Thymus (tissue), 11 donors: ENCODE data around the gene NGDN. TPM values are rescaled to one million over a fixed set of nuclear protein-coding genes. Genes with fewer than 3 reads are reported as not detected.

Experiments used
- DNase-seq, 9 donors: peaks; one replicate each; pipeline ENCODE4 v3.0.0-alpha.2; 2013; ENCODE audit warnings: low spot score in 9 of 9, low read depth in 6 of 9, missing footprints in 1 of 9
- H3K27ac ChIP-seq, 2 donors: one replicate each; pipeline ENCODE4 v1.5.1; 2013; ENCODE audit warnings: control low read depth in 1 of 2, low read depth in 1 of 2, low read length in 1 of 2, mild to moderate bottlenecking in 1 of 2, moderate library complexity in 1 of 2
- H3K27me3 ChIP-seq, 2 donors: one replicate each; pipeline ENCODE4 v1.5.1; 2013; ENCODE audit warnings: low read length in 1 of 2; ENCODE audit not compliant: control insufficient read depth in 2 of 2, insufficient read depth in 1 of 2
- H3K36me3 ChIP-seq, 2 donors: one replicate each; pipeline ENCODE4 v1.5.1; 2013; ENCODE audit warnings: low read length in 1 of 2, mild to moderate bottlenecking in 1 of 2, moderate library complexity in 1 of 2; ENCODE audit not compliant: control insufficient read depth in 2 of 2, insufficient read depth in 2 of 2
- H3K4me1 ChIP-seq, 2 donors: one replicate each; pipeline ENCODE4 v1.5.1; 2013; ENCODE audit warnings: low read length in 2 of 2; ENCODE audit not compliant: control insufficient read depth in 2 of 2, insufficient read depth in 2 of 2
- H3K4me3 ChIP-seq, 2 donors: one replicate each; pipeline ENCODE4 v1.5.1; 2013; ENCODE audit warnings: low read length in 2 of 2, control low read depth in 1 of 2, mild to moderate bottlenecking in 1 of 2
- H3K9me3 ChIP-seq, 2 donors: one replicate each; pipeline ENCODE4 v1.5.1; 2013; ENCODE audit warnings: low read length in 1 of 2, mild to moderate bottlenecking in 1 of 2; ENCODE audit not compliant: control insufficient read depth in 2 of 2, insufficient read depth in 1 of 2
- WGBS: extraction: QIAGEN DNeasy Blood & Tissue Kit; methylation state at CpG from one replicate; pipeline ENCODE4 v1.1.7; 2013; 5-methylcytosine and 5-hydroxymethylcytosine counted together
- polyA plus RNA-seq: library from polyadenylated mRNA; stranded (reverse); fragments of 200-250 nt; gene quantifications from one replicate; pipeline ENCODE4 v1.2.3, GENCODE V29; 2013
- total RNA-seq: library from RNA; stranded (reverse); fragments of 120-200 nt; gene quantifications from one replicate; pipeline ENCODE4 v1.2.4, GENCODE V29; 2013
- donor health status: healthy.

NGDN gene
- total and polyA plus RNA-seq, 2 donors: 49.6 to 66.0 TPM

DNA sequence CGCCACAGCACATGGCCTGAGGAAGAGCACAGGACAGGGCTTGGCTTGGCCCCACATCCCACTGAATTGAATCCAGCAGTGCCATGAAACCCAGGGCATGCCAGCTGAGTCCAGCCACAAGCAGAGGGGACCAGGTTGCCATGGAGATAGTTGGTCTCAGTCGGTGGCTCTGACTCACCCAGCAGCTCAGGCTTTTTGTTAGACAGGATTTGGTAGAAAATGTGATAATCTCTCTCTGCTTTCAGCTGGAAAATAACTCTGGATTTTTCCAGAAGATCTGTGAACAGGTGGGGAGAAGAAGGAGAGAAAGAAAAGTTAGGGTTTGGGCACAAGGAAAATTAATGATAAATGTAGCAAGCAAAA is 38.8 kb upstream of the NGDN start:
- H3K9me3 ChIP-seq: no peaks in the 10 kb centered on the region
- no peak overlapping the region for H3K27ac ChIP-seq
- no peaks in the 10 kb centered on the region for H3K36me3 ChIP-seq
- DNase-seq: no peak
- no peaks in the 10 kb centered on the region for H3K27me3 ChIP-seq
- H3K4me3 ChIP-seq: no peak overlapping the region
- no peaks in the 10 kb centered on the region for H3K4me1 ChIP-seq
- WGBS: 65% methylated on average over 2 of the region's 2 CpGs

DNA sequence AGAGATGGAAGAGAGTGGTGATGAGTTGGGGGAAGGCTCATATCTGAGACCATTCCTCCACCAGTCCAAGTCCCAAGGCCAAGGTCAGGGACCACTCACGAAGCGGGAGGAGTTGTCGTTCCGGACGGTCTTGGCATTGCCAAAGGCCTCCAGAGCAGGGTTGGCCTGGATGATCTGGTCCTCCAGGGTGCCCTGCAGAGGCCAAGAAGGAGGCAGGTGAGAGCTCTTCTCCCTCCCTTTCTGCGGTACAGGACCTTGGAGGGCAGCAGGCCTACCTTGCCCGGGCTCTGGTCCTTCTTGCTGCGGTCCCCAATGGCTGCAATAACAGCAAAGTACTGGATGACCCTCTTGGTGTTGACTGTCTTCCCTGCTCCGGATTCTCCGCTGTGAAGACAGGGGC is 38.0 kb upstream of the NGDN start:
- no peak for DNase-seq
- 97% methylated on average over 10 of the region's 10 CpGs for WGBS
- no peak overlapping the region for H3K27ac ChIP-seq

DNA sequence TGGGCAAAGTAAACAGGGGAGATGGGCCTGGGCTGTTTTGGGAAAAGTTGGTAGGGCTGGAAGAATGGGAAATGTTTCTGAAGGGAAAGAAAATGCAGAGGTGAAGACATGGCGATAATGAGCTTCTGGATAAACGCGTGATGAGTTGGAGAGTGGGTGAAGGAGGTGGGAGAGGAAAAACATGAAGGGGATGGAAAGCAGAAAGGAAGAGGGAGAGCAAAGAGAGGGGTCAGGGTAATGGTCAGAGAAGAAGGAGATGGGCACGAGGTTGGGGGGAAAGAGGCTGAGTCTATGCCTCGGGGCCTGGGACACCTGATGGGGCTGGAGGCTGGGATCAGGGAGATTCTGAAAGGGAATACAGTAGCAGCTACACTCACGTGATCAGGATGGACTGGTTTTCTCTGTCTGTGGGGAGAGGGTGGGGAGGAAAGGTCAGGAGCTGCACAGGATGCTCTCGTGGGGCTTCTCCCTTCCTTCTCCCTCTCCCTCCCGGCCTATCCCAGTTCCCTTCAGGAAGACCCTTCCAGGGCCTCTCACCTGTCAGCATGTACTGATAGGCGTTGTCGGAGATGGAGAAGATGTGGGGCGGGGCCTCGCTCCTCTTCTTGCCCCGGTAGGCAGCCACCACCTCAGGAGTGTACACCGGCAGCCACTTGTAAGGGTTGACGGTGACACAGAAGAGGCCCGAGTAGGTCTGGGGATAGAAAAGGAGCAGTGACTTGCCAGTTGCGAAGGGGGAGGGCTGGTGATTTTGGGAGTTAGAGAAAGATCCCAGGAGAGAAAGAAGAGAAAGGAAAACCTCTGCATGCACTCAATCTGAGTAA is 37.2 kb upstream of the NGDN start:
- Histone ChIP-seq H3K36me3 (no peaks in the 10 kb centered on the region), H3K9me3 (no peaks in the 10 kb centered on the region), H3K4me3 (no peak overlapping the region), H3K27ac (no peak overlapping the region), H3K27me3 (no peaks in the 10 kb centered on the region), H3K4me1 (peaks cover 0 to 2% of the 10 kb centered on the region in 2 donors)
- DNase-seq: no peak
- 91% methylated on average over 17 of the region's 17 CpGs for WGBS

More for the DNA sequence above, 38.0 kb upstream of the NGDN start:
- no peaks in the 10 kb centered on the region for H3K36me3 ChIP-seq
- H3K9me3 ChIP-seq: no peaks in the 10 kb centered on the region
- no peaks in the 10 kb centered on the region for H3K27me3 ChIP-seq
- H3K4me1 ChIP-seq: no peaks in the 10 kb centered on the region
- no peak overlapping the region for H3K4me3 ChIP-seq

DNA sequence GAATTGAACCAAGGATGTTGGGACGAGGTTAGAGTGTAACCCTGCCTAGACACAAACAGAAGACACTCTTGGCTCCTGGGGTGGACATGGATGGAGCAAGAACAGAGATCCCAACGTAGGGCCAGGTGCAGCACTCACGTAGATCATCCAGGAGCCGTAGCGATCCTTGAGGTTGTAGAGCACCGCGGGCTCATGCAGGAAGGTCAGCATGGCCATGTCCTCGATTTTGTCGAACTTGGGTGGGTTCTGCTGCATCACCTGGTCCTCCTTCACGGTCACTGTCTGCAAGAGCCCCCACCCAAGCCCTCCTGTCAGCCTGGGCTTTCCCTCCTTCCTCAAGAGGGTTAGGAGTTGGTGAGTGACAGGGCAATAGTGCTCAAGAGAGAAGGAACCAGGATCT is 36.6 kb upstream of the NGDN start:
- Histone ChIP-seq H3K36me3 (no peaks in the 10 kb centered on the region), H3K4me3 (no peak overlapping the region), H3K27ac (no peak overlapping the region), H3K27me3 (no peaks in the 10 kb centered on the region), H3K9me3 (no peaks in the 10 kb centered on the region), H3K4me1 (peaks cover 0 to 3% of the 10 kb centered on the region in 2 donors)
- whole genome bisulfite sequencing: 93% methylated on average over 10 of the region's 10 CpGs
- no peak for DNase-seq

DNA sequence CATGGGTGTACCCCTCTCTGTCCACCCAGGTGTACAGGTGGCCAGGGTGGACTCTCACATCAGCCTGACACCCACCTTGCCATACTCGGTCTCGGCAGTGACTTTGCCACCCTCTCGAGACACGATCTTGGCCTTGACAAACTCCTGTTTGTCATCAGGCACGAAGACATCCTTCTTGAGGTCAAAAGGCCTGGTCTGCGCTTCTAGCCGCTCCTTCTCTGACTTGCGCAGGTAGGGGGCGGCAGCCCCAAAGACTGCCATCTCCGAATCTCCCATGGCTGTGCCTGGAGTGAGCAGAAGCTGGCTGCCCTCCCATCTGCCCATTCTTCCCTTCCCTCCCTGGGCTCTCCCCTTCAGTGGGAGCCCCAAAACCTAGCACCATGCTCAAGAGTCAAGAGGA is 36.0 kb upstream of the NGDN start:
- peaks cover 0 to 6% of the 10 kb centered on the region in 2 donors for H3K4me1 ChIP-seq
- H3K27me3 ChIP-seq: no peaks in the 10 kb centered on the region
- 89% methylated on average over 10 of the region's 10 CpGs for WGBS
- no peak for DNase-seq
- no peak overlapping the region for H3K27ac ChIP-seq
- H3K4me3 ChIP-seq: no peak overlapping the region
- H3K36me3 ChIP-seq: no peaks in the 10 kb centered on the region
- H3K9me3 ChIP-seq: no peaks in the 10 kb centered on the region

DNA sequence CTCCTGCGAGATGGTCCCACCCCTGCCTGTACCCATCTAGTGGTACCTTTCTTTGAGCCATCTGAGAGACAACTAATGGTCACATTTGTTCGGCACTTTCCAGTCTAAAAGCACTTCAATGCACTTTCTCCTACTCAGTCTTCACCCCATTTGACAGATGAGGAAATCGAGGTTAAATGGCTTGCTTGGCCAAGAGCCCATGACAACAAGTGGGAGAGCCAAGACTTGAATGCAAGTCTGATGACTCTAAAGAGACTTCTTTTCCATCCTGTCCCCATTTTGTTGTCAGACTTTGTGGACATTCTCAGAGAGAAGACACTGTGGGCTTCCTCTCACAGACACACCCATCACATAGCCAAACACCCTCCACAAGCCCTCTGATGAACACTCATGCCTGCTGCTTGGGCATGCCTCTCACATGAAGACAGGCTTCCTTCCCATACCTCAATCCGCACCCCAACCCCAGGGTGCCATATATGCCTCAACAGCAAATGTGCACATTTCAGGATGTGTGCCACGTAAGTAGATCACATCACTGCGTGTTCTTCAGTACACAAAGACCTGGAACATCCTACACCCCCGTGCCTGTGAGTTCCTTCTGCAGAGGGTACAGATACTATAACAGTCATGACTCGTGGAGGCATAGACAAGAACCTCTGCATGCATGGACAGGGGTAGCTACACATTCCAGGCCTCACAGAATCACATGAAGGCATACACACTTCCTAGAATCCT is 34.8 kb upstream of the NGDN start:
- no peak for DNase-seq
- Histone ChIP-seq H3K9me3 (no peaks in the 10 kb centered on the region), H3K27me3 (no peaks in the 10 kb centered on the region), H3K27ac (no peak overlapping the region), H3K4me1 (peaks cover 0 to 10% of the 10 kb centered on the region in 2 donors), H3K36me3 (no peaks in the 10 kb centered on the region), H3K4me3 (no peak overlapping the region)
- WGBS: 91% methylated on average over 8 of the region's 8 CpGs

DNA sequence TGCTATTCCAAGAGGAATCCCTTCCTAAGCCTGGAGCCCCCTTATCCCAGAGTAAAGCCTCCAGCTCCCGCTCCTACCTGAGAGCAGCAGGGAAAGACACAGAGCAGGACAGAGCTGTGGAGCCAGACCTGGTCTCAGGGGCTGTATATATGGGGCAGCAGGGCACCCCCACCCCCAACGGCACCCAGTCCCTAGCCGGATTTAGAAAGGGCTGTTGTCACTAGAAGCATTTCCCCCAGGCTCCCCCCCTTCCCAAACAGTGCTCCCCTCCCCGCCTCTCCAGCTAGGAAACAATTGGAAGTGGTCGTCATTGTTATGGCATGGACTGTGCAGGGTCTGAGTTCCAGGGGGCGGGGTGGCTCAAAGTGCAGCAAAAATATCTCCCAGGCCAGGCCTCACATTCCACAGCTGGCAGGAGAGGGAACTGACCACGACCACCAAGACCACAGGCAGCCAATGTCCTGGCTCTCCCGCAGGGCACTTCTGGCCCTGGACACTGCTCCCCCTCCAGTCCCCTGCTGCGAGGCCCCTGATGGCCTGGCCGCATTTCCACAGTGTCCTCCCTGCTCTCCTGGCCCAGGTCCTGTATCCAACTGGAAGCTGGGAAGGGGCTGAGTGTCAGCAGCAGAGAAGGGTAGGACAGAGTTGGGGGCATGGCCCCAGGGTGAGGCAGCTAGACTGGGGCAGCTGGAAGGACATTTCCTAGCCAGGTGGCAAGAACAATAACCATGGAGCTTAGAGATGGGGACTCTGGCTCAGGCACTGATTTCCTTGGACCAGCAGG is 33.8 kb upstream of the NGDN start, which contains the start of gene MYH7:
Gene MYH7, minus strand, starts transcription at position 118 of the 784 bp plus-strand sequence. CDS start 1,928 bp downstream, outside the sequence.
- H3K36me3 ChIP-seq: no peaks in the 10 kb centered on the region
- no peak within 1 kb of the TSS for H3K27ac ChIP-seq
- H3K4me1 ChIP-seq: peaks cover 0 to 10% of the 10 kb centered on the region in 2 donors
- no peak within 1 kb of the TSS for H3K4me3 ChIP-seq
- 91% methylated on average over 10 of the region's 10 CpGs for WGBS
- DNase-seq: no peak
- no peaks in the 10 kb centered on the region for H3K27me3 ChIP-seq
- H3K9me3 ChIP-seq: no peaks in the 10 kb centered on the region

DNA sequence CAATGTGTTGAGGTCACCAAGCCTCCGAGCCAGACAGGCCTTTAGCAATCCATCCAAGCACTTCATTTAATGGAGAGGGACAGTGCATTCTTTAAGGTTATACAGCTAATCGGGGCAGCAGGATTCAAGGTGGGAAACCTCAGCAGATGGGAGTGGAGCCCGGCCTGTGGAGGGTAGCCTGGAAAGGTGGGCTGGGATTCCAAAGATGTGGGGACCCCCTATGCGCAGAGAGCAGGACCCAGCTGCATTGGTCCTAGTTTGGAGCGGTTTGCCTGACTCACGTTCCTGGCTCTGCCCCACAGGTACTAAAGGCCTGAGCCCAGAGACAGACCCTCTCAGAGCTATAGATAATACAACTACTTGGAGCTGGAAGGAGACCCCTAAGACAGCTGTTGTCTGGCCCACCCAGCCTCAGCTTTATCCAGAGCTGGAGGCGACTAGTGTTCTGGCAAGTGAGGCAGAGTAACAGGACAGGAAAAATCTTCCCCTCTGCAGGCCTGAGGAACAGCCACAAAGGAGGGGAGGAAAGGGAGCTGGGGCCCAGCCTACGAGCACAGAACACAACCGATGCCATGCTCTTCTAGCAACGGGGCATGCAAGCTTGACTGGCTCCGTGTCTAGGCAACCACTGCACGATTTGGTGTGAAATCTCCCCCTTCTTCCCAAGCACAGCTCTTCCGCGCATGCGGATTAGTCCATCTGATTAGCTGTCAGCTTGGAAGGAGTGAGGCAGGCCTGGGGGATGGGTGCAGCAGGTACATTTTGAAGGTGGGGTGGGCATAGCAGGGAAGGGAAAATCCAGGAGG is 33.0 kb upstream of the NGDN start:
- WGBS: 95% methylated on average over 15 of the region's 15 CpGs
- H3K4me3 ChIP-seq: no peak overlapping the region
- no peak overlapping the region for H3K27ac ChIP-seq
- no peaks in the 10 kb centered on the region for H3K36me3 ChIP-seq
- no peaks in the 10 kb centered on the region for H3K27me3 ChIP-seq
- no peaks in the 10 kb centered on the region for H3K9me3 ChIP-seq
- no peak for DNase-seq
- H3K4me1 ChIP-seq: peaks cover 0 to 10% of the 10 kb centered on the region in 2 donors
